ENCODE results near the gene PIGQ. TPM values are rescaled to one million over a fixed set of nuclear protein-coding genes. Genes with fewer than 3 reads are reported as not detected.

The PIGQ gene
- total RNA-seq, 4 donors from 2014 or later: 37.4 to 115 (median 56.0) TPM

- in situ Hi-C loops (cut with MboI; ENCODE audit: low pct_ligation_motif_present in 1 of 4, low pct_unique_long_range_greater_than_20kb in 1 of 4, low sequenced_read_pairs in 3 of 4): no loop called here
- H3K4me3 ChIP-seq: no peak overlapping the region
Measured at GRCh38 chr16:560701-561412, 8.9 kb upstream of the PIGQ start.

GRCh38 chr16:561413-561794, 8.4 kb upstream of the PIGQ start:
- Histone ChIP-seq H3K27me3 (peaks cover 88% of the 10 kb centered on the region), H3K9me3 (no peaks in the 10 kb centered on the region), H3K4me3 (no peak overlapping the region), H3K27ac (no peak overlapping the region), H3K36me3 (no peaks in the 10 kb centered on the region), H3K4me1 (peaks cover 9 to 18% (median 11%) of the 10 kb centered on the region in 4 donors)
- WGBS, 2 donors (ENCODE audit: low coverage in 1 of 2): 51% methylated on average over 14 of the region's 15 CpGs; no CpG with 5 or more reads in 1 of the 2 donors
- TF ChIP-seq EP300 (IDR thresholded peaks at IDR 0.05; ENCODE audit: low read depth) (no peak), POLR2AphosphoS5 (IDR thresholded peaks at IDR 0.05) (no peak), POLR2A (IDR thresholded peaks at IDR 0.05) (no peak), CTCF (IDR thresholded peaks at IDR 0.05) (no peak)
- in situ Hi-C loops (cut with MboI; ENCODE audit: low pct_ligation_motif_present in 1 of 4, low pct_unique_long_range_greater_than_20kb in 1 of 4, low sequenced_read_pairs in 3 of 4): no loop called here
- no peak for DNase-seq
- intact Hi-C loops (cut with DNase I; ENCODE audit: low total_unique reads): no loop called here

More at GRCh38 chr16:560701-561412, 8.9 kb upstream of the PIGQ start:
- H3K9me3 ChIP-seq: no peaks in the 10 kb centered on the region
- WGBS, 2 donors (ENCODE audit: low coverage in 1 of 2): 24% methylated on average over 25 of the region's 54 CpGs; no CpG with 5 or more reads in 1 of the 2 donors
- intact Hi-C loops (cut with DNase I; ENCODE audit: low total_unique reads): no loop called here
- no peak overlapping the region for H3K27ac ChIP-seq
- DNase-seq: no peak
- no peak for TF ChIP-seq CTCF (IDR thresholded peaks at IDR 0.05)
- peaks cover 4 to 13% (median 8%) of the 10 kb centered on the region in 4 donors for H3K4me1 ChIP-seq
- peaks cover 92% of the 10 kb centered on the region for H3K27me3 ChIP-seq
- no peaks in the 10 kb centered on the region for H3K36me3 ChIP-seq

DNA sequence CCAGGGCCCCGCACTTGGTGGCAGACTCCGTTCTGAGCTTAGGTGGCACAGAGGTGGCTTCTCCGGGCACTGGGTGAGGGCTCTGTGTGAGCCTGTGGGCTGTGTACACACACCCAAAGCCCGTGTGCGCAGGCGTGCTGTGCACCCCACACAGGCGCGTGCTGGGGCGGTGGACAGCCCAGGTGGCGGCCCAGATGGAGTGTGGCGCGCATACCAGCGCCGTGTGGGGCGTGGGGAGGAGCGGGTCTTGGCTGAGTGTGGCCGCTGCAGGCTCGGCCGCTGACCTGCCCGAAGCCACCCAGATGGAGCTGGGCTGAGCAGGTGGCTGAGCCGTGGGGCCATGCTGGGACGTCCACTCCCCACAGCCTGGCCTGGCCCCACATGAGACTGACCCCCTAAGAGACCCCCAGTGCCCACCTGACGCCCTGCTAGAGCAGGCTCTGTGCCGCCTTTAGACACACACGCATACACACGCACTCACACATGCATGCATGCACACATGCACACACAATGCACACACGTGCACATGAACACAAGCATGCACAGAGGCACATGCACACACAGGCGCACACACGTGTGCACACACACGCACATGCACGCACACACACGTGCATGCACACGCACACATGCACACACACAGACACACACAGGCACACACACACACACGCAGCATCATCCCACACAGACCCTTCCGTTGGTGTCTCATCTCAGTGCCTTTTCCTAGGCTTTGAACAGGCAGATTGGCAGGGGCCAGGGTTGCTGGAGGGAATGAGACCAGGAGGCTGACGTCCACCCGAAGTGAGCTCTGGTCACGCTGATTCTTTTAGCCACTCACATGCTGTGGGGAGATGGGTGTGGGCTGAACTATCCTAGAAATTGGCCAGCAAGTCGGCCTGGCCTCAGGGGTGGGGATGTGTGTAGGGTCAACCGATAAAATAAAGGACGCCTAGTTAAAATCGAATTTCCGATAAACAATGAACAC, 7.5 kb upstream of the PIGQ start:
- 72 to 78% methylated on average over 5 to 28 of the region's 43 CpGs for WGBS, 2 donors (ENCODE audit: low coverage in 1 of 2)
- TF ChIP-seq POLR2AphosphoS5 (IDR thresholded peaks at IDR 0.05): no peak
- no peak for TF ChIP-seq CTCF (IDR thresholded peaks at IDR 0.05)
- no peak for TF ChIP-seq POLR2A (IDR thresholded peaks at IDR 0.05)
- no peak for TF ChIP-seq EP300 (IDR thresholded peaks at IDR 0.05; ENCODE audit: low read depth)
- DNase-seq: no peak
- H3K27me3 ChIP-seq: peaks cover 80% of the 10 kb centered on the region
- in situ Hi-C loops (cut with MboI; ENCODE audit: low pct_ligation_motif_present in 1 of 4, low pct_unique_long_range_greater_than_20kb in 1 of 4, low sequenced_read_pairs in 3 of 4): no loop called here
- no peaks in the 10 kb centered on the region for H3K9me3 ChIP-seq
- no peaks in the 10 kb centered on the region for H3K36me3 ChIP-seq
- no peak overlapping the region for H3K4me3 ChIP-seq
- peaks cover 16 to 27% (median 19%) of the 10 kb centered on the region in 4 donors for H3K4me1 ChIP-seq
- intact Hi-C loops (cut with DNase I; ENCODE audit: low total_unique reads): no loop called here
- no peak overlapping the region for H3K27ac ChIP-seq

GRCh38 chr16:563072-563644, 6.6 kb upstream of the PIGQ start:
- in situ Hi-C loops (cut with MboI; ENCODE audit: low pct_ligation_motif_present in 1 of 4, low pct_unique_long_range_greater_than_20kb in 1 of 4, low sequenced_read_pairs in 3 of 4): no loop called here
- no peak for DNase-seq
- no peak overlapping the region for H3K27ac ChIP-seq
- H3K4me3 ChIP-seq: no peak overlapping the region
- TF ChIP-seq EP300 (IDR thresholded peaks at IDR 0.05; ENCODE audit: low read depth) (no peak), POLR2A (IDR thresholded peaks at IDR 0.05) (no peak), CTCF (IDR thresholded peaks at IDR 0.05) (no peak), POLR2AphosphoS5 (IDR thresholded peaks at IDR 0.05) (no peak)
- WGBS, 2 donors (ENCODE audit: low coverage in 1 of 2): 60% methylated on average over 28 of the region's 30 CpGs; no CpG with 5 or more reads in 1 of the 2 donors
- H3K27me3 ChIP-seq: peaks cover 71% of the 10 kb centered on the region
- peaks cover 16 to 33% (median 23%) of the 10 kb centered on the region in 4 donors for H3K4me1 ChIP-seq
- H3K9me3 ChIP-seq: no peaks in the 10 kb centered on the region
- intact Hi-C loops (cut with DNase I; ENCODE audit: low total_unique reads): no loop called here
- no peaks in the 10 kb centered on the region for H3K36me3 ChIP-seq

All from transverse colon (tissue), 4 donors.